HG02943 (cell line): ENCODE measurements around the gene INTS15.
A peak's percentile ranks its signal among the peaks of the same experiment; 100 is the strongest.
"Not testable (repeated sequence)": the region's sequence is repeated elsewhere in the genome, so short reads cannot be mapped to it uniquely, and the experiment has no call there.

Experiments used
- ATAC-seq: cut with Tn5 transposase; IDR thresholded peaks from one replicate; pipeline ENCODE4 v1.9.1; 2021; ENCODE audit warnings: mild to moderate bottlenecking, low read depth, moderate library complexity; ENCODE audit not compliant: unreplicated experiment

Gene INTS15

GRCh38 chr7:6615723-6616555 lies 26.1 kb downstream of the INTS15 start:
- no peak for ATAC-seq

- no peak for ATAC-seq
Measured at GRCh38 chr7:6616854-6617643, 27.2 kb downstream of the INTS15 start.

- ATAC-seq = no peak
Measured at GRCh38 chr7:6618621-6619020, 28.8 kb downstream of the INTS15 start.

GRCh38 chr7:6619961-6620360 lies 30.1 kb downstream of the INTS15 start:
- ATAC-seq = no peak

- ATAC-seq = no peak
Measured at GRCh38 chr7:6621195-6622133, 31.6 kb downstream of the INTS15 start.

- ATAC-seq = no peak
Measured at GRCh38 chr7:6622134-6622710, 32.4 kb downstream of the INTS15 start.

- no peak for ATAC-seq
Measured at GRCh38 chr7:6623589-6624245, 33.9 kb downstream of the INTS15 start.

GRCh38 chr7:6624246-6624611 lies 34.4 kb downstream of the INTS15 start:
- no peak for ATAC-seq

- ATAC-seq = no peak
Measured at GRCh38 chr7:6628045-6628444, 38.2 kb downstream of the INTS15 start.

- ATAC-seq = no peak
Measured at GRCh38 chr7:6630007-6630849, 40.4 kb downstream of the INTS15 start.

- no peak for ATAC-seq
Measured at GRCh38 chr7:6631605-6632004, 41.8 kb downstream of the INTS15 start.

- ATAC-seq = no peak
Measured at GRCh38 chr7:6634021-6634420, 44.2 kb downstream of the INTS15 start.

- not testable (repeated sequence) for ATAC-seq
Measured at GRCh38 chr7:6634971-6635370, 45.1 kb downstream of the INTS15 start.

- ATAC-seq = peak; percentile 49
Measured at GRCh38 chr7:6636741-6637543, 47.1 kb downstream of the INTS15 start, which contains the start of gene ZNF316. Gene ZNF316 (plus strand): TSS chr7:6637318. CDS start chr7:6642410, 5,092 bp downstream.

GRCh38 chr7:6637544-6638229 lies 47.9 kb downstream of the INTS15 start:
- ATAC-seq = peak; percentile 73

GRCh38 chr7:6639032-6639431 lies 49.2 kb downstream of the INTS15 start:
- no peak for ATAC-seq

- no peak for ATAC-seq
Measured at GRCh38 chr7:6639627-6640026, 49.8 kb downstream of the INTS15 start.
